GM12878 (cell line): ENCODE measurements around the gene IRF2BP1. TPM values are rescaled to one million over a fixed set of nuclear protein-coding genes. Genes with fewer than 3 reads are reported as not detected.

Experiments used
- CBFB ChIP-seq: IDR thresholded peaks from 2 replicates; pipeline ENCODE4 v1.6.1; 2016; ENCODE audit warnings: antibody characterized with exemption, low read depth
- CREB1 ChIP-seq: IDR thresholded peaks from 2 replicates; pipeline ENCODE4 v1.6.1; 2012; ENCODE audit warnings: low read depth, mild to moderate bottlenecking, inconsistent platforms
- CREM ChIP-seq: IDR thresholded peaks from 2 replicates; pipeline ENCODE4 v1.6.1; 2014; ENCODE audit warnings: antibody characterized with exemption, low read depth
- EED ChIP-seq: sonication (generic); IDR thresholded peaks from 2 replicates; pipeline ENCODE4 v1.6.1; 2016; ENCODE audit warnings: antibody characterized with exemption, low read depth
- JUND ChIP-seq: IDR thresholded peaks from 2 replicates; pipeline ENCODE4 v1.6.1; 2012; ENCODE audit warnings: low read depth, mild to moderate bottlenecking, low read length, improper control_type of control experiment, moderate library complexity
- POLR2AphosphoS2 ChIP-seq: IDR thresholded peaks from 2 replicates; pipeline ENCODE4 v1.6.1; 2011; ENCODE audit warnings: low read depth, mild to moderate bottlenecking, low read length, improper control_type of control experiment, moderate library complexity
- POU2F2 ChIP-seq: IDR thresholded peaks from 3 replicates; pipeline ENCODE4 v1.6.1; 2011; ENCODE audit warnings: low read depth, mild to moderate bottlenecking, low read length, borderline replicate concordance
- SKIL ChIP-seq: fragments of 450-650 bp; IDR thresholded peaks from 2 replicates; pipeline ENCODE4 v1.6.1; 2017; ENCODE audit warnings: mild to moderate bottlenecking, low read depth, inconsistent platforms; ENCODE audit not compliant: poor library complexity, severe bottlenecking
- SREBF1 ChIP-seq: IDR thresholded peaks from 2 replicates; pipeline ENCODE4 v1.6.1; 2012; ENCODE audit warnings: mild to moderate bottlenecking, low read length
- ZNF24 ChIP-seq: fragments of 450-650 bp; IDR thresholded peaks from 2 replicates; pipeline ENCODE4 v1.6.1; 2017; ENCODE audit warnings: antibody characterized with exemption, mild to moderate bottlenecking
- ZNF592 ChIP-seq: fragments of 450-650 bp; IDR thresholded peaks from 2 replicates; pipeline ENCODE4 v1.6.1; 2017; ENCODE audit warnings: mild to moderate bottlenecking, moderate library complexity
- polyA plus RNA-seq, 11 experiments: library from polyadenylated mRNA; depleted of rRNA in 4 of 11; unstranded in 6 of 11; stranded (reverse) in 5 of 11; fragments of >200 nt; fragmentation: Nextera tagmentation in 4 of 11; fragmentation: Illumina TruSeq in 1 of 11; extraction: Ambion mirVana in 4 of 11; extraction: Trizol in 1 of 11; gene quantifications; 1 replicate in 1 of 11; 2 replicates in 10 of 11; pipeline versions ENCODE4 v1.2.1 to v1.2.3, GENCODE V29; 2011 to 2016; ENCODE audit warnings: inconsistent platforms in 2 of 11, missing spikeins in 2 of 11, low read depth in 1 of 11
- total RNA-seq, 4 experiments: library from RNA; depleted of rRNA in 3 of 4; stranded (reverse); fragments of >200 nt in 3 of 4; fragmentation: Illumina TruSeq in 1 of 4; extraction: Trizol in 1 of 4; gene quantifications; 2 replicates each; pipeline versions ENCODE4 v1.2.1 to v1.2.3, GENCODE V29; 2013 to 2021
- TF ChIP-seq, protein P1 (sequence below): fragments of 450-650 bp; IDR thresholded peaks from 2 replicates; pipeline ENCODE4 v1.6.1; 2017; ENCODE audit warnings: mild to moderate bottlenecking, moderate library complexity

Gene IRF2BP1
- total and polyA plus RNA-seq, 10 of the 15 experiments (the other 5 are each of a cell fraction or from before 2014, with no cell fraction given) = 0.31 to 24.4 (median 4.4) TPM

DNA sequence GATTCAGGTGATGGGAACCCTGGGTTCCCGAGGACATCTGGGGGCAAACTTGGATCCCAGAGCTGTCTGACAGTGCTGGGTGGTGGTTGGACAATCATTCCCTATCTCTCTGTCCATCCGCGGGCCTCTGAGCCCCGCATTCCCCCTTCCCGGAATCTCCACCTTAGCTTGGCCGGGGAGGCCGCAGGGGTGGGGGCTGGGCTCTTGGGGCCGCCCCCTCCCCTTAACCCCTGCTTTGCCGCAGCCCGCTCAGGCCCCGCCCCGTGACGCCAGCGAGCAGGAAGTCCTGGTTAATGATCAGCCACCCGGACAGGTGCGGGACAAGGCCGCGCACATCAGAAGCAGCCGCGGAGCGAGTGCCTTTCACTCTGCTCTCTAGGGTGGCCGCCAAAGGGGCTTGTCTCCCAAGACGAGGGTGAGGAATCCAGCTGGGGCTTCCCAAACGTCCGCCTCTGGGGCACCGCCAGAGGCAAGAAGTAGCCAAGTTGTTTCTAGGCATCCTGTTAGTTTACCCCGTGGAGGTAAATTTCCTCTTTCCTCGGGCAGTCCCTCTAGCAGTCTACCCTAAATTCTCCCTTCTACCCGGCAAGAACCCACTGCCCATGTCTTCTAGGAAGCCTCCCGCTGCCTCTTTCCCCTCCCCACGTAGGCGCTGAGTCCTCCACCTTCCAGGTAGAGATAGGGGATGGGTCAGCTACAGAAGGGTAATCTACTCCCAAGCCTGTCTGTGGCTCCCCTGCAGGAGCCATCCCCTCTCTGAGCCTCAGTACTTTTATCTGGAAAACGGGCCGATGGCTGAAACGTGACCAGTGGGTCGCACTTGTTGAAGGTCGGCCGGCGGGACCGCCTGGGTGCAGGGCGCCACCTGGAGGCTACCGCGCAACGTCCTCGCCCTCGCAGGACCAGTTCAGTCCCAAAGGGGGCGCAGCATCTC is 3.0 kb downstream of the IRF2BP1 start (continued):
- TF ChIP-seq CREB1 = peak; percentile 69; the same call in 1 of the 2 replicates
- peak; percentile 28 for TF ChIP-seq SKIL
- TF ChIP-seq SREBF1 = 0 out of 2 replicates have a peak, but pooled peaks have one; percentile 14
- peak; percentile 95 for TF ChIP-seq ZNF592
- TF ChIP-seq, protein P1, sequence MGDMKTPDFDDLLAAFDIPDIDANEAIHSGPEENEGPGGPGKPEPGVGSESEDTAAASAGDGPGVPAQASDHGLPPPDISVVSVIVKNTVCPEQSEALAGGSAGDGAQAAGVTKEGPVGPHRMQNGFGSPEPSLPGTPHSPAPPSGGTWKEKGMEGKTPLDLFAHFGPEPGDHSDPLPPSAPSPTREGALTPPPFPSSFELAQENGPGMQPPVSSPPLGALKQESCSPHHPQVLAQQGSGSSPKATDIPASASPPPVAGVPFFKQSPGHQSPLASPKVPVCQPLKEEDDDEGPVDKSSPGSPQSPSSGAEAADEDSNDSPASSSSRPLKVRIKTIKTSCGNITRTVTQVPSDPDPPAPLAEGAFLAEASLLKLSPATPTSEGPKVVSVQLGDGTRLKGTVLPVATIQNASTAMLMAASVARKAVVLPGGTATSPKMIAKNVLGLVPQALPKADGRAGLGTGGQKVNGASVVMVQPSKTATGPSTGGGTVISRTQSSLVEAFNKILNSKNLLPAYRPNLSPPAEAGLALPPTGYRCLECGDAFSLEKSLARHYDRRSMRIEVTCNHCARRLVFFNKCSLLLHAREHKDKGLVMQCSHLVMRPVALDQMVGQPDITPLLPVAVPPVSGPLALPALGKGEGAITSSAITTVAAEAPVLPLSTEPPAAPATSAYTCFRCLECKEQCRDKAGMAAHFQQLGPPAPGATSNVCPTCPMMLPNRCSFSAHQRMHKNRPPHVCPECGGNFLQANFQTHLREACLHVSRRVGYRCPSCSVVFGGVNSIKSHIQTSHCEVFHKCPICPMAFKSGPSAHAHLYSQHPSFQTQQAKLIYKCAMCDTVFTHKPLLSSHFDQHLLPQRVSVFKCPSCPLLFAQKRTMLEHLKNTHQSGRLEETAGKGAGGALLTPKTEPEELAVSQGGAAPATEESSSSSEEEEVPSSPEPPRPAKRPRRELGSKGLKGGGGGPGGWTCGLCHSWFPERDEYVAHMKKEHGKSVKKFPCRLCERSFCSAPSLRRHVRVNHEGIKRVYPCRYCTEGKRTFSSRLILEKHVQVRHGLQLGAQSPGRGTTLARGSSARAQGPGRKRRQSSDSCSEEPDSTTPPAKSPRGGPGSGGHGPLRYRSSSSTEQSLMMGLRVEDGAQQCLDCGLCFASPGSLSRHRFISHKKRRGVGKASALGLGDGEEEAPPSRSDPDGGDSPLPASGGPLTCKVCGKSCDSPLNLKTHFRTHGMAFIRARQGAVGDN = peak; percentile 81
- peak; percentile 75; the same call in 1 of the 3 replicates for TF ChIP-seq POU2F2
- TF ChIP-seq CBFB = peak; percentile 24; the same call in 1 of the 2 replicates
- no peak for TF ChIP-seq ZNF24
- TF ChIP-seq EED = peak; percentile 13; the same call in 1 of the 2 replicates
- TF ChIP-seq CREM = peak; percentile 64
- TF ChIP-seq JUND = 0 out of 2 replicates have a peak, but pooled peaks have one; percentile 16
- TF ChIP-seq POLR2AphosphoS2 = peak; percentile 65; the same call in 1 of the 2 replicates
